Psoas muscle (tissue), 8 donors: ENCODE measurements around the gene WAPL. TPM values are rescaled to one million over a fixed set of nuclear protein-coding genes. Genes with fewer than 3 reads are reported as not detected.

Source experiments
- ATAC-seq, 4 donors: fragments of 200-7000 bp; cut with Tn5 transposase; one replicate each; pipeline ENCODE4 v1.9.1; 2020; ENCODE audit warnings: moderate library complexity in 3 of 4, mild to moderate bottlenecking in 2 of 4
- DNase-seq, 2 donors: peaks; one replicate each; pipeline ENCODE4 v3.0.0-alpha.2; 2020
- H3K27ac ChIP-seq: fragments of 200-600 bp; one replicate; pipeline ENCODE4 v1.8.0; 2022
- H3K27me3 ChIP-seq, 3 donors: fragments of 200-600 bp in 1 of 3; one replicate each; pipeline versions ENCODE4 v1.6.1 to v1.8.0; 2013 to 2022; ENCODE audit warnings: low read length in 2 of 3, mild to moderate bottlenecking in 2 of 3, moderate library complexity in 1 of 3; ENCODE audit not compliant: insufficient read depth in 3 of 3
- H3K36me3 ChIP-seq, 2 donors: fragments of 200-600 bp in 1 of 2; one replicate each; pipeline versions ENCODE4 v1.6.1 to v1.8.0; 2013 to 2022; ENCODE audit warnings: low read depth in 1 of 2, mild to moderate bottlenecking in 1 of 2, moderate library complexity in 1 of 2; ENCODE audit not compliant: insufficient read depth in 1 of 2
- H3K4me1 ChIP-seq: fragments of 200-600 bp; one replicate; pipeline ENCODE4 v1.8.0; 2022
- H3K4me3 ChIP-seq: fragments of 200-600 bp; one replicate; pipeline ENCODE4 v1.8.0; 2022; ENCODE audit warnings: mild to moderate bottlenecking
- H3K9me3 ChIP-seq: fragments of 200-600 bp; one replicate; pipeline ENCODE4 v1.8.0; 2022
- CTCF ChIP-seq: fragments of 200-600 bp; IDR thresholded peaks from one replicate; pipeline ENCODE4 v1.8.0; 2022; ENCODE audit warnings: antibody characterized with exemption
- WGBS, 3 donors: extraction: QIAGEN DNeasy Blood & Tissue Kit; methylation state at CpG; one replicate each; pipeline versions ENCODE4 v1.1.6 to v1.1.7; 2013; 5-methylcytosine and 5-hydroxymethylcytosine counted together
- intact Hi-C, 2 donors: fragments of 100-400 bp; cut with DNase I; formaldehyde crosslinking; loops; one replicate each; pipeline versions ENCODE4 v1.11.0 to v1.14.2; 2022
- polyA plus RNA-seq, 3 donors: library from polyadenylated mRNA; stranded (reverse); fragments of 200-250 nt; gene quantifications; one replicate each; pipeline ENCODE4 v1.2.3, GENCODE V29; 2013
- total RNA-seq, 4 donors: library from RNA; stranded (reverse); fragmentation: NEBNext Ultra II Directional in 2 of 4; extraction: Animal tissue kit (Norgen Biotek cat#: 25700) in 2 of 4; gene quantifications; one replicate each; pipeline versions ENCODE4 v1.2.1 to v1.2.4, GENCODE V29; 2021 to 2023
- donor health status: healthy with polysubstance abuse.
- donor health status: DM: no; HTN: no; CAD: no; lungs with moderate emphysema.
- donor health status: Bipolar disorder and iron deficiency.
- donor health status: healthy.
- donor health status: DM: yes; HTN: yes; CAD: no.
- donor health status: DM: no; HTN: no; CAD: no.
- donor health status: DM: no; HTN: no; CAD: no.
- donor health status: DM: yes; HTN: yes; CAD: no.

The WAPL gene
- total and polyA plus RNA-seq, 7 donors = 20.0 to 63.7 (median 38.0) TPM

GRCh38 chr10:86411852-86412560 lies 109.6 kb downstream of the WAPL start:
- H3K4me3 ChIP-seq = no peak overlapping the region
- intact Hi-C loops = no loop called here
- H3K4me1 ChIP-seq = no peaks in the 10 kb centered on the region
- TF ChIP-seq CTCF = no peak
- no peak overlapping the region for H3K27ac ChIP-seq
- H3K36me3 ChIP-seq = no peaks in the 10 kb centered on the region
- no peaks in the 10 kb centered on the region for H3K9me3 ChIP-seq
- no peak for ATAC-seq
- H3K27me3 ChIP-seq = no peaks in the 10 kb centered on the region
- DNase-seq = no peak
- WGBS, 3 donors = 82 to 90% (median 89%) methylated on average over 6 of the region's 6 CpGs

DNA sequence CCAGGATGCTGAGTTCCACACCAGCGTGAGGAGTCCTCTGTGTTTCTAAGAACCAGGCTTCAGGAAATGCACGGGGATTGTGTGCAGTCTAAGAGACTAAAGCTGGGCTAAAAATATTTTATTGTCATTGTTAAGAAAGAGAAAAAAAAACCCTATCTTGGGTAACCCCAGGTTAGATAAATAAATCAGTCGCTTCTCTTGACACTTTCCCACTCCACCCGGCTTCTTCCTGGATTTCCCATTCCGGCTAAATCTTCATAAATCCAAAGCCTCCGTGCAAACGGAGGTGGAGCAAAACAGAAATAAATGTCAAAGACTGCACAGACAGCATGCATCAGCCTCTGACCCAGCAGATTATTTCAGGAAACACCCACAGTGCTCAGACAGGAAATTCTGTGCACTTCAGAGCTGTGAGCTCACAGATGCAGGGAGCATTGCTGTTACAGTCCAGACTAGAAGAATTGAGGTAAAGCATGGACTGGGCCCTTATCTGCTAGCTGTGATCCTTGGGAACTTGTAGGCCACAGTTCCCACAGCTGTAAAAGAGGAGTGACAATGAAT lies 110.2 kb downstream of the WAPL start:
- no peaks in the 10 kb centered on the region for H3K4me1 ChIP-seq
- H3K27ac ChIP-seq = no peak overlapping the region
- intact Hi-C loops = no loop called here
- no peak overlapping the region for H3K4me3 ChIP-seq
- no peak for TF ChIP-seq CTCF
- no peaks in the 10 kb centered on the region for H3K36me3 ChIP-seq
- DNase-seq (no peak), ATAC-seq (no peak)
- no peaks in the 10 kb centered on the region for H3K27me3 ChIP-seq
- no peaks in the 10 kb centered on the region for H3K9me3 ChIP-seq
- 41 to 52% (median 46%) methylated on average over 7 of the region's 7 CpGs for WGBS, 3 donors

GRCh38 chr10:86410542-86411124 lies 111.0 kb downstream of the WAPL start:
- H3K27me3 ChIP-seq = no peaks in the 10 kb centered on the region
- no peaks in the 10 kb centered on the region for H3K9me3 ChIP-seq
- no peak overlapping the region for H3K4me3 ChIP-seq
- no peak for DNase-seq
- no peak for ATAC-seq
- TF ChIP-seq CTCF = no peak
- no peaks in the 10 kb centered on the region for H3K4me1 ChIP-seq
- intact Hi-C loops = no loop called here
- WGBS, 3 donors = 78 to 85% (median 82%) methylated on average over 4 of the region's 4 CpGs
- H3K36me3 ChIP-seq = no peaks in the 10 kb centered on the region
- no peak overlapping the region for H3K27ac ChIP-seq

DNA sequence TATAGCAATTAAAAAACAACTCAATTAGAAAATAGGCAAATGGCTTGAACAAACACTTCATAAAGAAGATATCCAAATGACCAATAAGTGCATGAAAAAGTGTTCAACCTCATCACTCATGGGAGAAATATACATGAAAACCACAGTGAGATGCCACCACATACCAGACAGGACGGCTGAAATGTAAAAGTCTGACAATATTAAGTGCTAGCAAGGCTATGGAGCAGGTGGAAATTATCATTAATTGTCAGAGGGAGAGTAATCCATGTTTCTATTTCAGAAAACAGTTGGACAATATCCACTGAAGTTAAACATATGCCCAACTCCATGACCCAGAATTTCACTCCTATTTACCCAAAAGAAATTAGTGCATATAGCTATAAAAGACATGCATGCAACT lies 112.4 kb downstream of the WAPL start:
- DNase-seq (no peak), ATAC-seq (no peak)
- Histone ChIP-seq H3K9me3 (no peaks in the 10 kb centered on the region), H3K27me3 (no peaks in the 10 kb centered on the region), H3K36me3 (no peaks in the 10 kb centered on the region), H3K27ac (no peak overlapping the region), H3K4me3 (no peak overlapping the region), H3K4me1 (no peaks in the 10 kb centered on the region)
- TF ChIP-seq CTCF = no peak
- intact Hi-C loops = no loop called here
- 57 to 70% (median 57%) methylated on average over 1 of the region's 1 CpG for WGBS, 3 donors
